Activated CD4-positive, alpha-beta T cell treated with anti-CD3 and anti-CD28 coated beads, Interleukin-2, amount 10 ng/mL, durations not matched to agents 24 days and 14 days (primary cell): ENCODE measurements around the gene KDM1B. TPM values are rescaled to one million over a fixed set of nuclear protein-coding genes. Genes with fewer than 3 reads are reported as not detected.
"Not testable (repeated sequence)": the region's sequence is repeated elsewhere in the genome, so short reads cannot be mapped to it uniquely, and the experiment has no call there.

Experiments
- DNase-seq: peaks from one replicate; pipeline ENCODE4 v3.0.0; 2022
- H3K27ac Mint-ChIP-seq: one replicate; pipeline ENCODE4 v1.8.0; 2022; ENCODE audit warnings: mild to moderate bottlenecking, mixed read lengths
- H3K27me3 Mint-ChIP-seq: one replicate; pipeline ENCODE4 v1.8.0; 2022; ENCODE audit warnings: mixed read lengths
- H3K36me3 Mint-ChIP-seq: one replicate; pipeline ENCODE4 v1.8.0; 2022; ENCODE audit warnings: low read depth, mild to moderate bottlenecking, mixed read lengths
- H3K4me1 Mint-ChIP-seq: one replicate; pipeline ENCODE4 v1.8.0; 2021; ENCODE audit warnings: mixed read lengths
- H3K4me3 Mint-ChIP-seq: one replicate; pipeline ENCODE4 v1.8.0; 2022; ENCODE audit warnings: mild to moderate bottlenecking, moderate library complexity, mixed read lengths
- H3K9me3 Mint-ChIP-seq: one replicate; pipeline ENCODE4 v1.8.0; 2021; ENCODE audit warnings: mixed read lengths
- intact Hi-C: fragments of 100-400 bp; cut with micrococcal nuclease; formaldehyde crosslinking; loops from one replicate; pipeline ENCODE4 v1.15.1; 2023
- total RNA-seq: library from RNA; stranded (reverse); gene quantifications from 2 replicates; pipeline ENCODE4 v1.2.3, GENCODE V29; 2022

KDM1B gene
- total RNA-seq, 1 donor from 2014 or later = 8.6 TPM

GRCh38 chr6:18212231-18212630 lies 57.0 kb downstream of the KDM1B start:
- intact Hi-C loops = no loop called here
- no peak overlapping the region for H3K27ac Mint-ChIP-seq
- H3K4me3 Mint-ChIP-seq = no peak overlapping the region
- H3K4me1 Mint-ChIP-seq = peaks cover 8% of the 10 kb centered on the region
- H3K27me3 Mint-ChIP-seq = no peaks in the 10 kb centered on the region
- peaks cover 3% of the 10 kb centered on the region for H3K36me3 Mint-ChIP-seq
- no peaks in the 10 kb centered on the region for H3K9me3 Mint-ChIP-seq
- no peak for DNase-seq

GRCh38 chr6:18213439-18213838 lies 58.2 kb downstream of the KDM1B start:
- Mint-ChIP-seq H3K27me3 (no peaks in the 10 kb centered on the region), H3K36me3 (peaks cover 3% of the 10 kb centered on the region), H3K27ac (no peak overlapping the region), H3K9me3 (no peaks in the 10 kb centered on the region), H3K4me3 (no peak overlapping the region), H3K4me1 (peaks cover 8% of the 10 kb centered on the region)
- intact Hi-C loops = no loop called here
- DNase-seq = no peak

GRCh38 chr6:18214003-18214402 lies 58.8 kb downstream of the KDM1B start:
- Mint-ChIP-seq H3K4me3 (no peak overlapping the region), H3K36me3 (peaks cover 3% of the 10 kb centered on the region), H3K9me3 (no peaks in the 10 kb centered on the region), H3K4me1 (peaks cover 8% of the 10 kb centered on the region), H3K27ac (no peak overlapping the region), H3K27me3 (no peaks in the 10 kb centered on the region)
- intact Hi-C loops = no loop called here
- DNase-seq = no peak

GRCh38 chr6:18215436-18215835 lies 60.2 kb downstream of the KDM1B start:
- intact Hi-C loops = no loop called here
- H3K4me3 Mint-ChIP-seq = no peak overlapping the region
- H3K4me1 Mint-ChIP-seq = peaks cover 8% of the 10 kb centered on the region
- no peaks in the 10 kb centered on the region for H3K27me3 Mint-ChIP-seq
- peaks cover 6% of the 10 kb centered on the region for H3K36me3 Mint-ChIP-seq
- H3K27ac Mint-ChIP-seq = no peak overlapping the region
- no peak for DNase-seq
- no peaks in the 10 kb centered on the region for H3K9me3 Mint-ChIP-seq

GRCh38 chr6:18216411-18216810 lies 61.2 kb downstream of the KDM1B start:
- no peaks in the 10 kb centered on the region for H3K9me3 Mint-ChIP-seq
- no peak overlapping the region for H3K27ac Mint-ChIP-seq
- intact Hi-C loops = no loop called here
- no peak overlapping the region for H3K4me3 Mint-ChIP-seq
- H3K27me3 Mint-ChIP-seq = no peaks in the 10 kb centered on the region
- peaks cover 4% of the 10 kb centered on the region for H3K4me1 Mint-ChIP-seq
- H3K36me3 Mint-ChIP-seq = peaks cover 12% of the 10 kb centered on the region
- DNase-seq = no peak

- Mint-ChIP-seq H3K27ac (no peak overlapping the region), H3K4me3 (no peak overlapping the region), H3K27me3 (no peaks in the 10 kb centered on the region), H3K9me3 (no peaks in the 10 kb centered on the region), H3K4me1 (peaks cover 2% of the 10 kb centered on the region), H3K36me3 (peaks cover 19% of the 10 kb centered on the region)
- intact Hi-C loops = no loop called here
- no peak for DNase-seq
These were observed 63.0 kb downstream of the KDM1B start for GRCh38 chr6:18218233-18218632.

GRCh38 chr6:18219591-18219990 lies 64.4 kb downstream of the KDM1B start:
- H3K4me1 Mint-ChIP-seq = no peaks in the 10 kb centered on the region
- H3K9me3 Mint-ChIP-seq = no peaks in the 10 kb centered on the region
- H3K27ac Mint-ChIP-seq = no peak overlapping the region
- intact Hi-C loops = no loop called here
- peaks cover 19% of the 10 kb centered on the region for H3K36me3 Mint-ChIP-seq
- H3K27me3 Mint-ChIP-seq = no peaks in the 10 kb centered on the region
- no peak overlapping the region for H3K4me3 Mint-ChIP-seq
- DNase-seq = no peak

GRCh38 chr6:18221288-18221615 lies 66.0 kb downstream of the KDM1B start:
- intact Hi-C loops = no loop called here
- H3K36me3 Mint-ChIP-seq = peaks cover 25% of the 10 kb centered on the region
- no peaks in the 10 kb centered on the region for H3K27me3 Mint-ChIP-seq
- H3K4me3 Mint-ChIP-seq = no peak overlapping the region
- H3K27ac Mint-ChIP-seq = no peak overlapping the region
- no peak for DNase-seq
- peaks cover 2% of the 10 kb centered on the region for H3K4me1 Mint-ChIP-seq
- no peaks in the 10 kb centered on the region for H3K9me3 Mint-ChIP-seq

- DNase-seq, H3K4me3 Mint-ChIP-seq, H3K9me3 Mint-ChIP-seq, intact Hi-C loops, H3K27ac Mint-ChIP-seq, H3K27me3 Mint-ChIP-seq: not testable (repeated sequence)
- Mint-ChIP-seq H3K36me3 (peaks cover 63% of the 10 kb centered on the region), H3K4me1 (peaks cover 14% of the 10 kb centered on the region)
These were observed 71.4 kb downstream of the KDM1B start for GRCh38 chr6:18226451-18227105.

- H3K27me3 Mint-ChIP-seq, DNase-seq, H3K27ac Mint-ChIP-seq, H3K9me3 Mint-ChIP-seq, intact Hi-C loops, H3K4me3 Mint-ChIP-seq: not testable (repeated sequence)
- Mint-ChIP-seq H3K4me1 (peaks cover 14% of the 10 kb centered on the region), H3K36me3 (peaks cover 66% of the 10 kb centered on the region)
These were observed 71.9 kb downstream of the KDM1B start for GRCh38 chr6:18227166-18227565.

GRCh38 chr6:18228590-18228989 lies 73.4 kb downstream of the KDM1B start:
- peak; percentile 37 for DNase-seq
- H3K27me3 Mint-ChIP-seq, H3K4me3 Mint-ChIP-seq, intact Hi-C loops, H3K27ac Mint-ChIP-seq: not testable (repeated sequence)
- Mint-ChIP-seq H3K9me3 (peaks cover 15% of the 10 kb centered on the region), H3K4me1 (peaks cover 14% of the 10 kb centered on the region), H3K36me3 (peaks cover 76% of the 10 kb centered on the region)

GRCh38 chr6:18231856-18232255 lies 76.6 kb downstream of the KDM1B start:
- H3K4me3 Mint-ChIP-seq, intact Hi-C loops, H3K27me3 Mint-ChIP-seq, H3K27ac Mint-ChIP-seq: not testable (repeated sequence)
- DNase-seq = peak; percentile 15
- peaks cover 91% of the 10 kb centered on the region for H3K36me3 Mint-ChIP-seq
- H3K9me3 Mint-ChIP-seq = peaks cover 24% of the 10 kb centered on the region
- H3K4me1 Mint-ChIP-seq = peaks cover 18% of the 10 kb centered on the region

GRCh38 chr6:18233770-18234169 lies 78.5 kb downstream of the KDM1B start:
- H3K4me3 Mint-ChIP-seq, intact Hi-C loops, H3K27ac Mint-ChIP-seq, H3K27me3 Mint-ChIP-seq, DNase-seq: not testable (repeated sequence)
- Mint-ChIP-seq H3K9me3 (peaks cover 24% of the 10 kb centered on the region), H3K36me3 (peaks cover 85% of the 10 kb centered on the region), H3K4me1 (peaks cover 18% of the 10 kb centered on the region)

GRCh38 chr6:18234564-18234963 lies 79.3 kb downstream of the KDM1B start:
- Mint-ChIP-seq H3K27ac (no peak overlapping the region), H3K27me3 (no peaks in the 10 kb centered on the region), H3K9me3 (peaks cover 24% of the 10 kb centered on the region), H3K4me1 (peaks cover 17% of the 10 kb centered on the region), H3K36me3 (peaks cover 81% of the 10 kb centered on the region), H3K4me3 (no peak overlapping the region)
- intact Hi-C loops = no loop called here
- DNase-seq = no peak

GRCh38 chr6:18235524-18235923 lies 80.3 kb downstream of the KDM1B start:
- Mint-ChIP-seq H3K27ac (no peak overlapping the region), H3K4me3 (no peak overlapping the region), H3K9me3 (peaks cover 24% of the 10 kb centered on the region), H3K36me3 (peaks cover 75% of the 10 kb centered on the region), H3K4me1 (peaks cover 15% of the 10 kb centered on the region), H3K27me3 (no peaks in the 10 kb centered on the region)
- DNase-seq = peak; percentile 18
- intact Hi-C loops = no loop called here
